Astrocyte (in vitro differentiated cells and primary cell): ENCODE data around the gene DCLK2. TPM values are rescaled to one million over a fixed set of nuclear protein-coding genes. Genes with fewer than 3 reads are reported as not detected.

Experiments used
- DNase-seq: peaks from one replicate; pipeline ENCODE4 v3.0.0-alpha.2; 2010; ENCODE audit warnings: low read depth
- FAIRE-seq: peaks from 2 replicates; lab custom pipeline; 2011; peaks lifted over from hg19 to GRCh38; lab: Jason Lieb, UNC
- H2AFZ ChIP-seq: 2 replicates; pipeline ENCODE4 v1.6.0; 2012; ENCODE audit warnings: low read depth, low read length, inconsistent platforms
- H3K27ac ChIP-seq: 2 replicates; pipeline ENCODE4 v1.5.1; 2011; ENCODE audit warnings: low read depth, low read length, inconsistent platforms
- H3K27me3 ChIP-seq: 2 replicates; pipeline ENCODE4 v1.6.0; 2011; ENCODE audit warnings: low read length, inconsistent platforms; ENCODE audit not compliant: insufficient read depth
- H3K36me3 ChIP-seq: 2 replicates; pipeline ENCODE4 v1.5.1; 2011; ENCODE audit warnings: low read length, inconsistent platforms; ENCODE audit not compliant: insufficient read depth
- H3K4me1 ChIP-seq: 2 replicates; pipeline ENCODE4 v1.5.1; 2011; ENCODE audit warnings: low read length, inconsistent platforms; ENCODE audit not compliant: insufficient read depth
- H3K4me2 ChIP-seq: 2 replicates; pipeline ENCODE4 v1.6.0; 2012; ENCODE audit warnings: low read length, inconsistent platforms
- H3K4me3 ChIP-seq: 2 replicates; pipeline ENCODE4 v1.5.1; 2011; ENCODE audit warnings: low read depth, mild to moderate bottlenecking, low read length, inconsistent platforms; ENCODE audit not compliant: insufficient read depth
- H3K79me2 ChIP-seq: 2 replicates; pipeline ENCODE4 v1.6.0; 2012; ENCODE audit warnings: mild to moderate bottlenecking, low read length, inconsistent platforms; ENCODE audit not compliant: insufficient read depth
- H3K9ac ChIP-seq: 2 replicates; pipeline ENCODE4 v1.6.0; 2012; ENCODE audit warnings: mild to moderate bottlenecking, low read length, inconsistent platforms
- H3K9me3 ChIP-seq: 2 replicates; pipeline ENCODE4 v1.5.1; 2012; ENCODE audit warnings: low read depth, mild to moderate bottlenecking, low read length, inconsistent platforms; ENCODE audit not compliant: insufficient read depth
- H4K20me1 ChIP-seq: 2 replicates; pipeline ENCODE4 v1.6.0; 2012; ENCODE audit warnings: low read length, inconsistent platforms; ENCODE audit not compliant: insufficient read depth
- H3K27ac Mint-ChIP-seq: one replicate; pipeline ENCODE4 v1.8.0; 2021; ENCODE audit warnings: mild to moderate bottlenecking, mixed read lengths; ENCODE audit not compliant: unreplicated experiment
- H3K27me3 Mint-ChIP-seq: one replicate; pipeline ENCODE4 v1.8.0; 2021; ENCODE audit warnings: low read depth, mixed read lengths; ENCODE audit not compliant: unreplicated experiment
- H3K36me3 Mint-ChIP-seq: one replicate; pipeline ENCODE4 v1.8.0; 2021; ENCODE audit warnings: low read depth, mixed read lengths; ENCODE audit not compliant: unreplicated experiment
- H3K4me1 Mint-ChIP-seq: one replicate; pipeline ENCODE4 v1.8.0; 2021; ENCODE audit warnings: low read depth, mixed read lengths; ENCODE audit not compliant: unreplicated experiment
- H3K4me3 Mint-ChIP-seq: one replicate; pipeline ENCODE4 v1.8.0; 2021; ENCODE audit warnings: mild to moderate bottlenecking, moderate library complexity, mixed read lengths; ENCODE audit not compliant: unreplicated experiment
- H3K9me3 Mint-ChIP-seq: one replicate; pipeline ENCODE4 v1.8.0; 2021; ENCODE audit warnings: mild to moderate bottlenecking, mixed read lengths; ENCODE audit not compliant: unreplicated experiment
- EZH2 ChIP-seq: IDR thresholded peaks from 2 replicates; pipeline ENCODE4 v1.6.1; 2012; ENCODE audit warnings: mild to moderate bottlenecking, low read length, inconsistent platforms; ENCODE audit not compliant: insufficient read depth
- total RNA-seq: library from RNA; stranded (reverse); gene quantifications from 2 replicates; pipeline ENCODE4 v1.2.1, GENCODE V29; 2021
- TF ChIP-seq, protein P1 (sequence below): IDR thresholded peaks from 2 replicates; pipeline ENCODE4 v1.5.1; 2011; ENCODE audit warnings: low read depth, mild to moderate bottlenecking, inconsistent platforms, low read length, moderate library complexity; ENCODE audit not compliant: insufficient read depth

DCLK2 gene
- total RNA-seq, 1 donor from 2014 or later, result 6.2 TPM

DNA sequence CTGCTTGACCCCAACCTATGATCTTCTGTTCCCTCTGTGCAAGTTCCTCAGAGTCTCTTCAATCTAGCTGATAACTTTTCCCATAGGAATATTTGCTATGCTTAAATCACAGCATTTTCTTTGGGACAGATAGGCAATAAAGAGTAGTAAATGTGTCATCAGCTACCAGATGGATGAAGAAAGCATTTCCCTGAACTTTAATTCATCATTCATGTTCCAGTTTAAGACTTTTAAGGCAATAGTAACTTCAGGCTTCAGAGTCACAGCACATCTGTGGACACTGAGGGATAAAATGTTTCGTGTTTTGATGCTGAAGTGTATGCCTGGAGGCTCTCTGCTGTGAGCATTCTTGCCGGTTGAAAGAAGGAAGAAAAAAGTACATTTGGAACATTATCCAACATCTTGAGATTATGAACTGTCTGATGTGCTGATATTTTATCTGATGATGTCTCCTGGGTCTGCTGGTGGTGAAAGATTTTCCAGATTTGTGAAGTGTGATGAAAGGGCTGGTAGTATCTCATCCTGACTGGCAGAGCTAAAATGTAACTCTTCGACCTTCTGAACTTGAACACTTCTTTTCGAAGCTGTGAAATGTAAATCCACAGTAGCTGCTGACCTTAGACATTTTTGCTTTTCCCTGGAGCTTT is 133.7 kb downstream of the DCLK2 start:
- H4K20me1 ChIP-seq, result no peaks in the 10 kb centered on the region
- H2AFZ ChIP-seq, result no peak overlapping the region
- no peak overlapping the region for H3K27ac ChIP-seq
- Mint-ChIP-seq H3K4me3 (no peak overlapping the region), H3K9me3 (no peaks in the 10 kb centered on the region), H3K27me3 (peaks cover 3% of the 10 kb centered on the region), H3K27ac (no peak overlapping the region), H3K4me1 (peaks cover 2% of the 10 kb centered on the region), H3K36me3 (peaks cover 4% of the 10 kb centered on the region)
- FAIRE-seq, result peak; percentile 41
- no peak overlapping the region for H3K4me2 ChIP-seq
- H3K36me3 ChIP-seq, result no peaks in the 10 kb centered on the region
- no peak overlapping the region for H3K9ac ChIP-seq
- H3K79me2 ChIP-seq, result no peaks in the 10 kb centered on the region
- no peaks in the 10 kb centered on the region for H3K4me1 ChIP-seq
- TF ChIP-seq EZH2, result no peak
- TF ChIP-seq, protein P1, sequence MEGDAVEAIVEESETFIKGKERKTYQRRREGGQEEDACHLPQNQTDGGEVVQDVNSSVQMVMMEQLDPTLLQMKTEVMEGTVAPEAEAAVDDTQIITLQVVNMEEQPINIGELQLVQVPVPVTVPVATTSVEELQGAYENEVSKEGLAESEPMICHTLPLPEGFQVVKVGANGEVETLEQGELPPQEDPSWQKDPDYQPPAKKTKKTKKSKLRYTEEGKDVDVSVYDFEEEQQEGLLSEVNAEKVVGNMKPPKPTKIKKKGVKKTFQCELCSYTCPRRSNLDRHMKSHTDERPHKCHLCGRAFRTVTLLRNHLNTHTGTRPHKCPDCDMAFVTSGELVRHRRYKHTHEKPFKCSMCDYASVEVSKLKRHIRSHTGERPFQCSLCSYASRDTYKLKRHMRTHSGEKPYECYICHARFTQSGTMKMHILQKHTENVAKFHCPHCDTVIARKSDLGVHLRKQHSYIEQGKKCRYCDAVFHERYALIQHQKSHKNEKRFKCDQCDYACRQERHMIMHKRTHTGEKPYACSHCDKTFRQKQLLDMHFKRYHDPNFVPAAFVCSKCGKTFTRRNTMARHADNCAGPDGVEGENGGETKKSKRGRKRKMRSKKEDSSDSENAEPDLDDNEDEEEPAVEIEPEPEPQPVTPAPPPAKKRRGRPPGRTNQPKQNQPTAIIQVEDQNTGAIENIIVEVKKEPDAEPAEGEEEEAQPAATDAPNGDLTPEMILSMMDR, result no peak
- no peak overlapping the region for H3K4me3 ChIP-seq
- no peaks in the 10 kb centered on the region for H3K9me3 ChIP-seq
- H3K27me3 ChIP-seq, result no peaks in the 10 kb centered on the region
- DNase-seq, result no peak

DNA sequence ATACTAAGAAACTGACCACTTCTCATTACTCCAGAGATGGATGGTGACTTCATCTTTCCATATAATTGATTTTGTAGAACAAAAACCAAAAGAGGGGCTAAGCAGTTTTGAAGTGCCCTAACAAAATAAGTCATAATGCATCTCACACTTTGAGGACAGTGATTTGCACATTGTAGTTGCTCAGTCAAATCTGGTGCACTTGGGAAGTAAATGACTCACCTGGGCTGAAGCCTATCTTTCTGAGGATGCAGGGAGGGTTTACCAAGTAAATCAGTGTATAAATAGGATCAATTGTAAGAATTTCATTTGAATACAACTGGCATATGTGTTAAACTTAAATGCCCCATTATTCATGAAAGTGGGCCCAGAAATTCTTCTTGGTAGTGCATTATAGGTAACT is 134.2 kb downstream of the DCLK2 start:
- Histone ChIP-seq H3K79me2 (no peaks in the 10 kb centered on the region), H3K9ac (no peak overlapping the region), H3K27ac (no peak overlapping the region), H3K9me3 (no peaks in the 10 kb centered on the region), H4K20me1 (no peaks in the 10 kb centered on the region), H3K4me3 (no peak overlapping the region), H3K4me1 (peaks cover 5% of the 10 kb centered on the region), H2AFZ (no peak overlapping the region), H3K27me3 (no peaks in the 10 kb centered on the region), H3K36me3 (no peaks in the 10 kb centered on the region), H3K4me2 (no peak overlapping the region)
- Mint-ChIP-seq H3K9me3 (no peaks in the 10 kb centered on the region), H3K36me3 (peaks cover 4% of the 10 kb centered on the region), H3K4me1 (peaks cover 7% of the 10 kb centered on the region), H3K27ac (no peak overlapping the region), H3K27me3 (peaks cover 3% of the 10 kb centered on the region), H3K4me3 (no peak overlapping the region)
- no peak for FAIRE-seq
- no peak for DNase-seq
- TF ChIP-seq, protein P1, result no peak

DNA sequence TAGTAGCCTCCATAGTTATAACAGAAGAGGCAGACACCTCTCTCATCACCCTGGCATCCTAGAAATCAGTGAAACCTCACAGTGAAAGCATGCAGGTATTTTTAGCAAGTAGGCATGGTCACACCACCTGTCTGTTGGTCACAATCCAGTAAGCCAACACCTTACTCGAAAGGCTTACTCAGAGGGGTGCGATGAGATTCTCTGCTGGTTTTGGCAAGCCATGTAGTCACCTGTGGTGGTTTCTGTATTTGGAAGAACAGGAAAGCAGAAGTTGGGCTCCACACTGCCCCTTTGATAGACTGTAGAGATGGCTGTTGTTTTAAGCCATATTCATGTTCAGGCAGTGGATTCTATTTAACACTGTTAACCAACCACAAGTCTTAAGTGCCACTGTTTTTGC is 134.7 kb downstream of the DCLK2 start:
- H3K4me1 Mint-ChIP-seq, result peaks cover 9% of the 10 kb centered on the region
- DNase-seq (no peak), FAIRE-seq (no peak)
- Histone ChIP-seq H3K9ac (no peak overlapping the region), H3K27ac (no peak overlapping the region), H3K27me3 (no peaks in the 10 kb centered on the region), H3K4me3 (no peak overlapping the region), H3K36me3 (no peaks in the 10 kb centered on the region), H3K4me2 (no peak overlapping the region), H4K20me1 (no peaks in the 10 kb centered on the region), H3K79me2 (no peaks in the 10 kb centered on the region), H3K4me1 (peaks cover 5% of the 10 kb centered on the region), H2AFZ (no peak overlapping the region), H3K9me3 (no peaks in the 10 kb centered on the region)
- peaks cover 4% of the 10 kb centered on the region for H3K36me3 Mint-ChIP-seq
- TF ChIP-seq, protein P1, result no peak
- no peak for TF ChIP-seq EZH2
- H3K9me3 Mint-ChIP-seq, result no peaks in the 10 kb centered on the region
- H3K4me3 Mint-ChIP-seq, result no peak overlapping the region
- no peak overlapping the region for H3K27ac Mint-ChIP-seq
- peaks cover 3% of the 10 kb centered on the region for H3K27me3 Mint-ChIP-seq
